ENCODE measurements around the gene ETV3L. TPM values are rescaled to one million over a fixed set of nuclear protein-coding genes. Genes with fewer than 3 reads are reported as not detected.

The ETV3L gene
- total RNA-seq, 1 donor: not detected

DNA sequence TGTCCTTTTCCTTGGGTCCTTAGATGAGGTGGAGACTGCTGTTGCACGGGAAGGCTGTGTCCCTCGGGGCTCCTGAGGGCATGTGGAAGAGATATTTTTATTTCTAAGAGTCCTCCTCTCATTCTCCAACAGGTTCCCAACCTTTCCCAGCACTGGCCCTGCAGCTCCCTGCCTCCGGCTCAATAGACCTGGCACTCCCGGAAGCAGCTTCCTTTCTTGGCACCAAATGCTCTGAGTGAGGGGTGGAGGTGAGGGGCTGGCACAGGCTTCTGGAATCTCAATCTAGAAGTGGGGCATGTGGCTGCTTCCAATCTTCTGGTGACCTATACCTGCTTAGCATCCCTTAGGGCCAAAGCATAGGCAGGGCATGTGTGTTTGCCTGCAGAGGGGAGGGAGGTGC is 4.5 kb downstream of the ETV3L start:
- H3K9me3 ChIP-seq (ENCODE audit: low read depth, low read length): no peaks in the 10 kb centered on the region
- DNase-seq (ENCODE audit: insufficient read length, low spot score, missing footprints): no peak
- peaks cover 6% of the 10 kb centered on the region for H3K4me1 ChIP-seq (ENCODE audit: insufficient read depth, low read length)
- no peak overlapping the region for H3K4me2 ChIP-seq (ENCODE audit: insufficient read depth, low read length)
- H2AFZ ChIP-seq (ENCODE audit: low read length): no peak overlapping the region
- no peaks in the 10 kb centered on the region for H3K36me3 ChIP-seq (ENCODE audit: insufficient read depth, low read length)
- TF ChIP-seq, protein P1, sequence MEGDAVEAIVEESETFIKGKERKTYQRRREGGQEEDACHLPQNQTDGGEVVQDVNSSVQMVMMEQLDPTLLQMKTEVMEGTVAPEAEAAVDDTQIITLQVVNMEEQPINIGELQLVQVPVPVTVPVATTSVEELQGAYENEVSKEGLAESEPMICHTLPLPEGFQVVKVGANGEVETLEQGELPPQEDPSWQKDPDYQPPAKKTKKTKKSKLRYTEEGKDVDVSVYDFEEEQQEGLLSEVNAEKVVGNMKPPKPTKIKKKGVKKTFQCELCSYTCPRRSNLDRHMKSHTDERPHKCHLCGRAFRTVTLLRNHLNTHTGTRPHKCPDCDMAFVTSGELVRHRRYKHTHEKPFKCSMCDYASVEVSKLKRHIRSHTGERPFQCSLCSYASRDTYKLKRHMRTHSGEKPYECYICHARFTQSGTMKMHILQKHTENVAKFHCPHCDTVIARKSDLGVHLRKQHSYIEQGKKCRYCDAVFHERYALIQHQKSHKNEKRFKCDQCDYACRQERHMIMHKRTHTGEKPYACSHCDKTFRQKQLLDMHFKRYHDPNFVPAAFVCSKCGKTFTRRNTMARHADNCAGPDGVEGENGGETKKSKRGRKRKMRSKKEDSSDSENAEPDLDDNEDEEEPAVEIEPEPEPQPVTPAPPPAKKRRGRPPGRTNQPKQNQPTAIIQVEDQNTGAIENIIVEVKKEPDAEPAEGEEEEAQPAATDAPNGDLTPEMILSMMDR (IDR thresholded peaks at IDR 0.05; ENCODE audit: extremely low read depth, low read depth, low read length): no peak
- no peaks in the 10 kb centered on the region for H3K79me2 ChIP-seq (ENCODE audit: insufficient read depth, low read length)
- H4K20me1 ChIP-seq (ENCODE audit: insufficient read depth, low read length): no peaks in the 10 kb centered on the region
- no peaks in the 10 kb centered on the region for H3K27me3 ChIP-seq (ENCODE audit: insufficient read depth, low read length)
- no peak overlapping the region for H3K27ac ChIP-seq (ENCODE audit: low read depth, low read length)
- no peak overlapping the region for H3K4me3 ChIP-seq (ENCODE audit: insufficient read depth, low read length)

DNA sequence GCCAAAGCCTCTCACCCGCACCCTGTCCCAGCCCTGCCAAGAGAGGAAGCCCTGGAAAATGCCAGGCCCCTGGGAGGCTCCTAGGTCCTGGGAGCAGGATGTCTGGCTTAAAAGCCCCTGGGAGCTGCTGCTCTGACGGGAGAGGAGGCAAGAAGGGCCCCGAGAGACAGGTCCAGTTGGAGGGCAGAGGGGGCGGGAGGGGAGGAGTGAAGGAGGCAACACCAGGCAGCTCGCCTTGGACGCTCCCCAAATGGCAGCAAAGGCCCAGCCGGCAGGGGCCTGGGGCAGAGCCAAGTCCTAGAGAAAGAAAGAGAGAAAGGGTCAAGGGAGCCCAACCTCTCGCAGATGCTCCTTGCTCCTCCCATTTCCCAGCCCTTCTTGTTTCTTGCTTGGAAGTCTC is 6.8 kb downstream of the ETV3L start:
- Histone ChIP-seq H3K79me2 (ENCODE audit: insufficient read depth, low read length) (no peaks in the 10 kb centered on the region), H2AFZ (ENCODE audit: low read length) (peak overlapping the region; percentile 54), H4K20me1 (ENCODE audit: insufficient read depth, low read length) (no peaks in the 10 kb centered on the region), H3K27ac (ENCODE audit: low read depth, low read length) (no peak overlapping the region), H3K4me3 (ENCODE audit: insufficient read depth, low read length) (no peak overlapping the region), H3K36me3 (ENCODE audit: insufficient read depth, low read length) (no peaks in the 10 kb centered on the region), H3K4me1 (ENCODE audit: insufficient read depth, low read length) (peaks cover 6% of the 10 kb centered on the region), H3K4me2 (ENCODE audit: insufficient read depth, low read length) (no peak overlapping the region), H3K9me3 (ENCODE audit: low read depth, low read length) (no peaks in the 10 kb centered on the region), H3K27me3 (ENCODE audit: insufficient read depth, low read length) (no peaks in the 10 kb centered on the region)
- TF ChIP-seq, protein P1 (IDR thresholded peaks at IDR 0.05; ENCODE audit: extremely low read depth, low read depth, low read length): no peak
- peak; percentile 81 for DNase-seq (ENCODE audit: insufficient read length, low spot score, missing footprints)

DNA sequence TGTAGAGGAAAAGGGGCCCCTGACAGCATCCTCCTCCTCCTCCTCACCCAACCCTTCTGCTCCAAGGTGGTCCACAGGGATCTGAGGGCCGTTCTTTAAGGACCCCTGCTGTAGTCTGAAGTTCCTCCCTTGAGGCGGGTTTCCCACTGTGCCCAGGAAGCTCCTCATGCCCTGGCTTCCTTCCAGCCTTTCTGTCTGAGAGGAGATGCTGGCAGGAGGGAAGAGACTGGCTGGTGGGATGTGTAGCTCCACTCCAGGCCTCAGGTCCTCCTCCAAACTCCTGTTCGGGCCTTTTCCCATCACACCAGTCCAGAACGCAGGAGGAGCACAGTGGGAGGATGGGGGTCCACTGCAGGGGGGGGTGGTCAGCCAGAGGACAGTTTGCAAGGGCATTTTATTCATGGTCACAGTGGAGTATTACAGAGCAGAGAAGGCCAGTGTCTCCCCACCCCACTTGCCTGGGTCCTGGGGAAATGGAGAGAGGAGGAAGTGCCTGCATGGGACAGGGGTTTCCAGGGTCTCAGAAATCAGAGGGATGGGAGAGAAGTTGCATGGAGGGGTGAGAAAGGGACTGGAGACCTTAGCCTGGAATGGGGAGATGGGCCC is 7.8 kb downstream of the ETV3L start:
- H3K4me3 ChIP-seq (ENCODE audit: insufficient read depth, low read length): no peak overlapping the region
- peak; percentile 62 for DNase-seq (ENCODE audit: insufficient read length, low spot score, missing footprints)
- H3K79me2 ChIP-seq (ENCODE audit: insufficient read depth, low read length): no peaks in the 10 kb centered on the region
- H3K36me3 ChIP-seq (ENCODE audit: insufficient read depth, low read length): no peaks in the 10 kb centered on the region
- peak overlapping the region; percentile 15 for H2AFZ ChIP-seq (ENCODE audit: low read length)
- H3K27me3 ChIP-seq (ENCODE audit: insufficient read depth, low read length): no peaks in the 10 kb centered on the region
- TF ChIP-seq, protein P1 (IDR thresholded peaks at IDR 0.05; ENCODE audit: extremely low read depth, low read depth, low read length): no peak
- H3K27ac ChIP-seq (ENCODE audit: low read depth, low read length): no peak overlapping the region
- no peaks in the 10 kb centered on the region for H4K20me1 ChIP-seq (ENCODE audit: insufficient read depth, low read length)
- H3K4me1 ChIP-seq (ENCODE audit: insufficient read depth, low read length): peaks cover 6% of the 10 kb centered on the region
- H3K9me3 ChIP-seq (ENCODE audit: low read depth, low read length): no peaks in the 10 kb centered on the region
- no peak overlapping the region for H3K4me2 ChIP-seq (ENCODE audit: insufficient read depth, low read length)

GRCh38 chr1:157091186-157091585 is 8.4 kb downstream of the ETV3L start:
- no peaks in the 10 kb centered on the region for H3K36me3 ChIP-seq (ENCODE audit: insufficient read depth, low read length)
- TF ChIP-seq, protein P1 (IDR thresholded peaks at IDR 0.05; ENCODE audit: extremely low read depth, low read depth, low read length): no peak
- peak; percentile 43 for DNase-seq (ENCODE audit: insufficient read length, low spot score, missing footprints)
- peaks cover 6% of the 10 kb centered on the region for H3K4me1 ChIP-seq (ENCODE audit: insufficient read depth, low read length)
- H3K4me2 ChIP-seq (ENCODE audit: insufficient read depth, low read length): no peak overlapping the region
- H3K9me3 ChIP-seq (ENCODE audit: low read depth, low read length): no peaks in the 10 kb centered on the region
- no peaks in the 10 kb centered on the region for H3K27me3 ChIP-seq (ENCODE audit: insufficient read depth, low read length)
- H3K27ac ChIP-seq (ENCODE audit: low read depth, low read length): no peak overlapping the region
- no peaks in the 10 kb centered on the region for H4K20me1 ChIP-seq (ENCODE audit: insufficient read depth, low read length)
- no peaks in the 10 kb centered on the region for H3K79me2 ChIP-seq (ENCODE audit: insufficient read depth, low read length)
- H2AFZ ChIP-seq (ENCODE audit: low read length): no peak overlapping the region
- H3K4me3 ChIP-seq (ENCODE audit: insufficient read depth, low read length): no peak overlapping the region

All from osteoblast (primary cell).